Dedifferentiated amniotic fluid mesenchymal stem cell (primary cell): ENCODE results near the gene GATA1.
"Not testable (repeated sequence)": the region's sequence is repeated elsewhere in the genome, so short reads cannot be mapped to it uniquely, and the experiment has no call there.

Experiments used
- DNase-seq: peaks from one replicate; pipeline ENCODE4 v3.0.0-alpha.2; 2016; ENCODE audit errors: extremely low spot score

Gene GATA1

DNA sequence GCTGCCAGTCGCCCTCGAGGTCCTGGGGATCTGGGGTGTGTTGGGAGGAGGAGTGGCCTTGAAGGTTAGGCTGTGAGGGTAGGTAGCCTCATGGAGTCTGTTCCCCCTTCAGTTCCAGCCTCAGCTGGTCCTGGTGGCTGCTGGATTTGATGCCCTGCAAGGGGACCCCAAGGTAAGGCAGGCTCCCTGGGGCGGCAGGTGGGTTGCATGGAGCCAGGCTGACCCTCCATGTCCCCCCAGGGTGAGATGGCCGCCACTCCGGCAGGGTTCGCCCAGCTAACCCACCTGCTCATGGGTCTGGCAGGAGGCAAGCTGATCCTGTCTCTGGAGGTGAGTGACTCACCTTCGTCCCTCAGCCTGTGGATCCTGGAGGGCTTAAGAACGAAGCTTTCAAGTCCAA is 28.3 kb downstream of the GATA1 start:
- DNase-seq, result no peak

DNA sequence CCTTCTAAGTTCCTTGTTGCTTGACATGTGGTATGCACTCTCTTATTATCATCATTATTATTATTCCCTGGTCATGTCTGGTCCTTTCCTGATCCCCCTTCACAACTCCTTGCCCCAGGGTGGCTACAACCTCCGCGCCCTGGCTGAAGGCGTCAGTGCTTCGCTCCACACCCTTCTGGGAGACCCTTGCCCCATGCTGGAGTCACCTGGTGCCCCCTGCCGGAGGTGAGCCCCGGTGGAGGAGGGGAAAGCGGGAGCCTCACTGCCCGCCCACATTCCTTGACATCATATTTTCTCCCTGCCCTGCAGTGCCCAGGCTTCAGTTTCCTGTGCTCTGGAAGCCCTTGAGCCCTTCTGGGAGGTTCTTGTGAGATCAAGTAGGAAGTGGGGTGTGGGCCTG is 28.9 kb downstream of the GATA1 start:
- DNase-seq, result no peak

DNA sequence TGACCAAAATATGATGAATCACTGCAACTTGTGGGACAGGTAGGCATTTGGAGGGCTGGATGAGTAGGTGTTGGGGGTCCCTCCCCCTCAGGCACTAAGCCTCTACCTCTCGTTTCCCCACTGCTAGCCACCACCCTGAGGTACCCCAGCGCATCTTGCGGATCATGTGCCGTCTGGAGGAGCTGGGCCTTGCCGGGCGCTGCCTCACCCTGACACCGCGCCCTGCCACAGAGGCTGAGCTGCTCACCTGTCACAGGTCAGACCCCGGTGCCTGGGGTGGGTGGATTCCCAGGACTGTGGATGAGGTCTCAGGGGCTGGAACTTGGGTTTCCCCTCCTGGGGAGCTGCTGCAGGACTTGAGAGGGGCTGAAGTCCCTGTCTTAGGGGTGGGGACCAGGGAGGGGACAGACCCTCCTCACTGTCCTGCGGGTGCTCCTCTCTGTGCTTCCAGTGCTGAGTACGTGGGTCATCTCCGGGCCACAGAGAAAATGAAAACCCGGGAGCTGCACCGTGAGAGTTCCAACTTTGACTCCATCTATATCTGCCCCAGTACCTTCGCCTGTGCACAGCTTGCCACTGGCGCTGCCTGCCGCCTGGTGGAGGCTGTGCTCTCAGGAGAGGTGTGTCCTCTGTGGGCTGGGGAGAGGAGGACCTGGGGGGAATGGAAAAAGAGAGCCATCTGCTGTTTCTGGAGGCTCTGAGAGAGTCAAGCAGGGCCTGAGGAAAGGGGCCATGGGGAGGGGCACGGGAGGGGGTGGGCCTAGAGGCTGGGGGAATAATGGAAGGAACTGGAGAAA is 29.8 kb downstream of the GATA1 start:
- no peak for DNase-seq

DNA sequence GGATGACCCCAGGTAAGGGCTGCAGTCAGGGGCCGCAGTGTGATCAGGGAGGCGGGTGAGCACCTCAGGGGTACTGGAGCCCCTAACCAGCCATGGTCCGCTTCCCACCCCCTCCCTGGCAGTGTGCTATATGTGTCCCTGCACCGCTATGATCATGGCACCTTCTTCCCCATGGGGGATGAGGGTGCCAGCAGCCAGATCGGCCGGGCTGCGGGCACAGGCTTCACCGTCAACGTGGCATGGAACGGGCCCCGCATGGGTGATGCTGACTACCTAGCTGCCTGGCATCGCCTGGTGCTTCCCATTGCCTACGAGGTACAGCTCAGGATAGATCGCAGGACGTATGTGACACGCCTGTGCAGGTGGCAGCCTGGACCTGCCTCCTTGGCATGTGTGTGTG is 31.7 kb downstream of the GATA1 start:
- no peak for DNase-seq

DNA sequence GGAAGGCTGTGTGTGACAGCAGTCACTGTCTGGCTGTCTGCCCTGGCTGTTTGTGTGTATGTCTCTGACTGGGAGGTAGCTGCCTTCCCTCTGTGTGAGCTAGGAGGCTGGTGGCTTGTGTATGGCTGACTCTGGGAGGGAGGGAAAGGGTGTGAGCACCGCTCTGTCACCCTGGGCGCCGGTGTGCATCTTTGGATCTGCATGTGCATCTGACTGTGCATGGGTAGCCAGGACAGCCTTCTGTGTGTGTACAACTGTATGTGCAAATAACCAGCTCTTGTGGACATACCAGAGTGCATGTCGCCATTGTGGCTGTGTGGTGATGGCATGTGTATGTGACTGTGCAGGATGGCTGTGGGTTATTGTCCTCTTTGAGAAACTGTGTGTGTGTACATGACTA is 32.5 kb downstream of the GATA1 start:
- DNase-seq, result no peak

DNA sequence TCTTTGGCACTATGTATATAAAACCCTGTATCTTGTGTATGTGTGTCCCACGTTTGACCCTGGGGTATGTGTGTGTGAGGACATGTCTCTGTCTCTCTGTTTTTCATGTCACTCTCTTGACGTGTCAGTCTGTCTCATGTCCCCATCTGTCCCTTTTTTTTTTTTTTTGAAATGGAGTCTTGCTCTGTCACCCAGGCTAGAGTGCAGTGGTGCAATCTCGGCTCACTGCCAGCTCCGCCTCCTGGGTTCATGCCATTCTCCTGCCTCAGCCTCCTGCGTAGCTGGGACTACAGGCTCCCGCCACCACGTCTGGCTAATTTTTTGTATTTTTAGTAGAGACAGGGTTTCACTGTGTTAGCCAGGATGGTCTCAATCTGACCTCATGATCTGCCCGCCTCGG is 33.0 kb downstream of the GATA1 start:
- DNase-seq, result not testable (repeated sequence)

DNA sequence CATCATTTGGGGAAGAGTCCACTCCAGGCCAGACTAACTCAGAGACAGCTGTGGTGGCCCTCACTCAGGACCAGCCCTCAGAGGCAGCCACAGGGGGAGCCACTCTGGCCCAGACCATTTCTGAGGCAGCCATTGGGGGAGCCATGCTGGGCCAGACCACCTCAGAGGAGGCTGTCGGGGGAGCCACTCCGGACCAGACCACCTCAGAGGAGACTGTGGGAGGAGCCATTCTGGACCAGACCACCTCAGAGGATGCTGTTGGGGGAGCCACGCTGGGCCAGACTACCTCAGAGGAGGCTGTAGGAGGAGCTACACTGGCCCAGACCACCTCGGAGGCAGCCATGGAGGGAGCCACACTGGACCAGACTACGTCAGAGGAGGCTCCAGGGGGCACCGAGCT is 36.7 kb downstream of the GATA1 start:
- DNase-seq, result no peak

DNA sequence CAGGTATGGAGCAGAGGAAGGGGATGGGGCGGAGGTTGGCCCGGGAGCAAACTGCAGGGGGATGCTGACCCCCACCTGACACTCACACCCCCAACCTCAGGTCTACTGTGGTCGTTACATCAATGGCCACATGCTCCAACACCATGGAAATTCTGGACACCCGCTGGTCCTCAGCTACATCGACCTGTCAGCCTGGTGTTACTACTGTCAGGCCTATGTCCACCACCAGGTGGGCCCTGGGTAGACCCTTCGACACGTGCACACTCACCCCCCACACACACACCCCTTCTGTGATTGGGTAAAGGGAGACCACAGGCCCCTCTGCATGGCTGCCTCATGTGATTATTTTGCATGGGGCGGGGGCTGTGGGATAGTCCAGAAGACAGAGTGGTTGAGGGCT is 37.7 kb downstream of the GATA1 start:
- no peak for DNase-seq

- DNase-seq, result no peak
These were observed 39.9 kb downstream of the GATA1 start, which contains the start of gene ERAS for GRCh38 chrX:48826135-48826875. TSS of gene ERAS (plus strand) at chrX:48826513. CDS start at chrX:48829124, 2,611 bp downstream.

DNA sequence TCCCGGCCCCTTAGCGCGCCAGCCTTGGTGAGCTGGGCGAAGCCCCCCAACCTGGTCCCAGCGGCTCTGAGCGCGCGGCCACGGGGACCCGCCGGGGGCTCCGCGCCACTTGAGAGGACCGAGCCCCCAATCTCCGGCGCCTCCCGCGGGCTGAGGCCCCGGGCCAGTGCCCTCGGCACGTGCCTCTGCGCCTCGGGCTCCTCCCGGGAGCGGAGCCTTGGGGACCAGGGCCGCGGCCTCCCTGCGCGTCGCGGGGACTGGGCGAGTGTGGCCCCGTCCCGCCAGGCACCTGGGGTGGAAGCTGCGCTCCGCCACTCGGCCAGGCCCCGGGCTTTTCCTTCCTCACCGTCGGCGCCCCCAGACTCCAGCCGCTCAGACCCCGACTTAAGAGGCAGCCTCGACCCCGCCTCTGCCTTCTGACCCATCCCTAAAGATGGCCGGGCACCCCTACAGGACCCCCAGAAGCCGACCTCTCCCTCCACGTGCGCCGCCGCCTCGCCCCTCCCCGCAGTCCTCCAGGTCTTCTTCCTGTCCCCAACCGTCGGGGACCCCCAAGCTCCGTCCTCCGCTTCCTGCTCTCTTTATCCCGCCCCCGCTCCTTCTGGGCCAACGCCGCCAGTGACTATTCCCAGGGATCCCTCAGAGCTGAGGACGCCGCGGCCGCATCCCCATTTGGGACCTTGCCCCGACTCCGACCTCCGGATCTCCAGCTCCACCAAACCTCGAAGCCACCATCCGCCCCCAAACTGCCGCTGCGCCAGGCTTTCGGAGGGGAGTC is 40.7 kb downstream of the GATA1 start:
- no peak for DNase-seq

GRCh38 chrX:48827654-48827968 is 41.2 kb downstream of the GATA1 start:
- DNase-seq, result no peak

GRCh38 chrX:48829016-48829735 is 42.8 kb downstream of the GATA1 start:
- DNase-seq, result no peak

GRCh38 chrX:48831136-48831908 is 44.9 kb downstream of the GATA1 start:
- DNase-seq, result no peak

GRCh38 chrX:48831909-48832291 is 45.5 kb downstream of the GATA1 start:
- DNase-seq, result no peak

- no peak for DNase-seq
These were observed 47.2 kb downstream of the GATA1 start for GRCh38 chrX:48833542-48834138.

GRCh38 chrX:48834383-48834709 is 48.0 kb downstream of the GATA1 start:
- no peak for DNase-seq

DNA sequence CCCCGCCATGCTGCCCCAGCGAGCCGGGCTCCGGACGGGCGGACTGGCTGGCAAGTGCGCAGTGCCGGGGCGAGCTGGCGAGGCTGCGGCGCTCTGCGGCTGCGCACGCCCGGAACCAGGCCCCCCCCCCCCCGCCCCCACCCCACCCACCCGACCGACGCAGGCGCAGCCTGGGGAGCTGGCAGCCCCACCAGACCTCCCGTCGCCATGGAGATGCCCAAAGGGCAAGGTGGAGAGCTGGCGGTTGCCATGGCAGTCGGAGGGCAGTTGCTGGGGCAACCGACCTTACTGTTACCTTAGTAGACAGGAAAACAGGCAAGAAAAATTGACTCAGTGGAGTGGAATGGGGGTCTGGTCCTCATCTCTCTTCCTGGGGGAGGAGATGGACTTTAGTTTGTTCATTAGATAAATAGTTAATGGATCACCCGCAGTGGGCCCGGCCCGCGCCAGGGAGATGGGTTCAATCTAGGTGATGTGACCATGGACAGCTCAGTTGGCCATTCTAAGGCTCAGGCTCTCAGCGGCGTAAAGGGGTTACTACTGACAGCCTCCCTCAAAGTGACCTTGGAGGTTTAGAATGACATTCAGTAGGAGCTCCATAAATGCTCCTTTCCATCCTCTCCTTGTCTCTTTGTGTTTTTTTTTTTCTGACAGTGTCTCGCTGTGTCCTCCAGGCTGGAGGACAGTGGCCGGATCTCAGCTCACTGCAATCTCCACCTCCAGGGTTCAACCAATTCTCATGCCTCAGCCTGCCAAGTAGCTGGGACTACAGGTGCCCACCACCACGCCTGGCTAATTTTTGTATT is 49.3 kb downstream of the GATA1 start, which contains the start of gene PCSK1N:
Gene PCSK1N, minus strand, starts transcription at position 87 of the 806 bp plus-strand sequence. Its CDS starts 78 bp downstream, at position 9.
- no peak for DNase-seq

- no peak for DNase-seq
These were observed 53.3 kb downstream of the GATA1 start for GRCh38 chrX:48839686-48840085.
